ENCODE data around the gene USP38.

DNA sequence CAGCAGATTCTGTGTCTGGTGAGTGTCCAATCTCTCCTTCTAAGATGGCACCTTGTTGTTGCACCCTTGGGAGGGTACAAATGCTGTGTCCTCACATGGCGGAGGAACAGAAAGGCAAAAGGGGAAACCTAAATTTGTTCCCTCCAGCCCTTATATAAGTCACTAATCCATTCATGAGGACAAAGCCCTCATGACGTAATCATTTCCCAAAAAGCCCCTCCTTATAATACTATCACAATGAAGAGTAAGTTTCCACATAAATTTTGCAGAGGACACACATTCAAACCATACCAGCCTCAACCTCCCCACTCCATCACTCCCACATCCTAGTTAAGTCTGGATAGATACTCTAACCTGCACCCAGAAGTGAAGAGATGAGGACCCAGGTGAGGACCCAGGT lies 63.1 kb downstream of the USP38 start:
- TF ChIP-seq, protein P1, sequence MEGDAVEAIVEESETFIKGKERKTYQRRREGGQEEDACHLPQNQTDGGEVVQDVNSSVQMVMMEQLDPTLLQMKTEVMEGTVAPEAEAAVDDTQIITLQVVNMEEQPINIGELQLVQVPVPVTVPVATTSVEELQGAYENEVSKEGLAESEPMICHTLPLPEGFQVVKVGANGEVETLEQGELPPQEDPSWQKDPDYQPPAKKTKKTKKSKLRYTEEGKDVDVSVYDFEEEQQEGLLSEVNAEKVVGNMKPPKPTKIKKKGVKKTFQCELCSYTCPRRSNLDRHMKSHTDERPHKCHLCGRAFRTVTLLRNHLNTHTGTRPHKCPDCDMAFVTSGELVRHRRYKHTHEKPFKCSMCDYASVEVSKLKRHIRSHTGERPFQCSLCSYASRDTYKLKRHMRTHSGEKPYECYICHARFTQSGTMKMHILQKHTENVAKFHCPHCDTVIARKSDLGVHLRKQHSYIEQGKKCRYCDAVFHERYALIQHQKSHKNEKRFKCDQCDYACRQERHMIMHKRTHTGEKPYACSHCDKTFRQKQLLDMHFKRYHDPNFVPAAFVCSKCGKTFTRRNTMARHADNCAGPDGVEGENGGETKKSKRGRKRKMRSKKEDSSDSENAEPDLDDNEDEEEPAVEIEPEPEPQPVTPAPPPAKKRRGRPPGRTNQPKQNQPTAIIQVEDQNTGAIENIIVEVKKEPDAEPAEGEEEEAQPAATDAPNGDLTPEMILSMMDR (IDR thresholded peaks at IDR 0.05; ENCODE audit: extremely low read depth in 1 of 2, insufficient read depth in 1 of 2, low read depth in 1 of 2, low read length in 2 of 2) = no peak
- TF ChIP-seq POLR2AphosphoS5 (IDR thresholded peaks at IDR 0.05; ENCODE audit: insufficient read depth, low read depth, low read length) = no peak
- no peak for TF ChIP-seq POLR2A (IDR thresholded peaks at IDR 0.05; ENCODE audit: low read depth, low read length)
- no peak for TF ChIP-seq EZH2 (IDR thresholded peaks at IDR 0.05; ENCODE audit: borderline replicate concordance, low read depth, low read length, severe bottlenecking)
- no peak for TF ChIP-seq MAX (IDR thresholded peaks at IDR 0.05; ENCODE audit: insufficient read depth, insufficient read length)
